B cell (primary cell): Measurements from ENCODE around the gene CCND2.

Experiments used
- CTCF ChIP-seq: fragments of 200-600 bp; IDR thresholded peaks from one replicate; pipeline ENCODE4 v1.8.0; 2022; ENCODE audit warnings: antibody characterized with exemption, mild to moderate bottlenecking
- EZH2 ChIP-seq: IDR thresholded peaks from 2 replicates; pipeline ENCODE4 v1.6.1; 2012; ENCODE audit warnings: borderline replicate concordance, low read depth, mild to moderate bottlenecking, moderate library complexity, low read length; ENCODE audit not compliant: insufficient read depth, poor library complexity, severe bottlenecking

- TF ChIP-seq EZH2 (no peak), CTCF (no peak)
These were observed 2.5 kb upstream of the CCND2 start for GRCh38 chr12:4270831-4271716.
